Astrocyte (in vitro differentiated cells and primary cell): ENCODE results near the gene ILKAP. TPM values are rescaled to one million over a fixed set of nuclear protein-coding genes. Genes with fewer than 3 reads are reported as not detected.

Experiments used
- DNase-seq: peaks from one replicate; pipeline ENCODE4 v3.0.0-alpha.2; 2010; ENCODE audit warnings: low read depth
- FAIRE-seq: peaks from 2 replicates; lab custom pipeline; 2011; peaks lifted over from hg19 to GRCh38; lab: Jason Lieb, UNC
- H2AFZ ChIP-seq: 2 replicates; pipeline ENCODE4 v1.6.0; 2012; ENCODE audit warnings: low read depth, low read length, inconsistent platforms
- H3K27ac ChIP-seq: 2 replicates; pipeline ENCODE4 v1.5.1; 2011; ENCODE audit warnings: low read depth, low read length, inconsistent platforms
- H3K27me3 ChIP-seq: 2 replicates; pipeline ENCODE4 v1.6.0; 2011; ENCODE audit warnings: low read length, inconsistent platforms; ENCODE audit not compliant: insufficient read depth
- H3K36me3 ChIP-seq: 2 replicates; pipeline ENCODE4 v1.5.1; 2011; ENCODE audit warnings: low read length, inconsistent platforms; ENCODE audit not compliant: insufficient read depth
- H3K4me1 ChIP-seq: 2 replicates; pipeline ENCODE4 v1.5.1; 2011; ENCODE audit warnings: low read length, inconsistent platforms; ENCODE audit not compliant: insufficient read depth
- H3K4me2 ChIP-seq: 2 replicates; pipeline ENCODE4 v1.6.0; 2012; ENCODE audit warnings: low read length, inconsistent platforms
- H3K4me3 ChIP-seq: 2 replicates; pipeline ENCODE4 v1.5.1; 2011; ENCODE audit warnings: low read depth, mild to moderate bottlenecking, low read length, inconsistent platforms; ENCODE audit not compliant: insufficient read depth
- H3K79me2 ChIP-seq: 2 replicates; pipeline ENCODE4 v1.6.0; 2012; ENCODE audit warnings: mild to moderate bottlenecking, low read length, inconsistent platforms; ENCODE audit not compliant: insufficient read depth
- H3K9ac ChIP-seq: 2 replicates; pipeline ENCODE4 v1.6.0; 2012; ENCODE audit warnings: mild to moderate bottlenecking, low read length, inconsistent platforms
- H3K9me3 ChIP-seq: 2 replicates; pipeline ENCODE4 v1.5.1; 2012; ENCODE audit warnings: low read depth, mild to moderate bottlenecking, low read length, inconsistent platforms; ENCODE audit not compliant: insufficient read depth
- H4K20me1 ChIP-seq: 2 replicates; pipeline ENCODE4 v1.6.0; 2012; ENCODE audit warnings: low read length, inconsistent platforms; ENCODE audit not compliant: insufficient read depth
- H3K27ac Mint-ChIP-seq: one replicate; pipeline ENCODE4 v1.8.0; 2021; ENCODE audit warnings: mild to moderate bottlenecking, mixed read lengths; ENCODE audit not compliant: unreplicated experiment
- H3K27me3 Mint-ChIP-seq: one replicate; pipeline ENCODE4 v1.8.0; 2021; ENCODE audit warnings: low read depth, mixed read lengths; ENCODE audit not compliant: unreplicated experiment
- H3K36me3 Mint-ChIP-seq: one replicate; pipeline ENCODE4 v1.8.0; 2021; ENCODE audit warnings: low read depth, mixed read lengths; ENCODE audit not compliant: unreplicated experiment
- H3K4me1 Mint-ChIP-seq: one replicate; pipeline ENCODE4 v1.8.0; 2021; ENCODE audit warnings: low read depth, mixed read lengths; ENCODE audit not compliant: unreplicated experiment
- H3K4me3 Mint-ChIP-seq: one replicate; pipeline ENCODE4 v1.8.0; 2021; ENCODE audit warnings: mild to moderate bottlenecking, moderate library complexity, mixed read lengths; ENCODE audit not compliant: unreplicated experiment
- H3K9me3 Mint-ChIP-seq: one replicate; pipeline ENCODE4 v1.8.0; 2021; ENCODE audit warnings: mild to moderate bottlenecking, mixed read lengths; ENCODE audit not compliant: unreplicated experiment
- CTCF ChIP-seq: IDR thresholded peaks from 2 replicates; pipeline ENCODE4 v1.5.1; 2011; ENCODE audit warnings: low read depth, mild to moderate bottlenecking, inconsistent platforms, low read length, moderate library complexity; ENCODE audit not compliant: insufficient read depth
- EZH2 ChIP-seq: IDR thresholded peaks from 2 replicates; pipeline ENCODE4 v1.6.1; 2012; ENCODE audit warnings: mild to moderate bottlenecking, low read length, inconsistent platforms; ENCODE audit not compliant: insufficient read depth
- total RNA-seq: library from RNA; stranded (reverse); gene quantifications from 2 replicates; pipeline ENCODE4 v1.2.1, GENCODE V29; 2021

Gene ILKAP
- total RNA-seq, 1 donor from 2014 or later: 32.3 TPM

- Mint-ChIP-seq H3K9me3 (no peaks in the 10 kb centered on the region), H3K36me3 (peaks cover 2% of the 10 kb centered on the region), H3K4me1 (peaks cover 14% of the 10 kb centered on the region), H3K27ac (no peak overlapping the region), H3K27me3 (peaks cover 19% of the 10 kb centered on the region), H3K4me3 (no peak overlapping the region)
- H3K4me2 ChIP-seq: no peak overlapping the region
- no peaks in the 10 kb centered on the region for H4K20me1 ChIP-seq
- H3K27ac ChIP-seq: no peak overlapping the region
- peaks cover 5% of the 10 kb centered on the region for H3K4me1 ChIP-seq
- H3K9ac ChIP-seq: no peak overlapping the region
- TF ChIP-seq EZH2: no peak
- TF ChIP-seq CTCF: peak; percentile 31
- H3K4me3 ChIP-seq: no peak overlapping the region
- H3K79me2 ChIP-seq: no peaks in the 10 kb centered on the region
- no peak overlapping the region for H2AFZ ChIP-seq
- DNase-seq (no peak), FAIRE-seq (no peak)
- H3K27me3 ChIP-seq: no peaks in the 10 kb centered on the region
- H3K36me3 ChIP-seq: no peaks in the 10 kb centered on the region
- H3K9me3 ChIP-seq: no peaks in the 10 kb centered on the region
These were observed 64.1 kb downstream of the ILKAP start for GRCh38 chr2:238139196-238140039.

GRCh38 chr2:238138331-238139195 is 64.9 kb downstream of the ILKAP start, which contains the start of gene KLHL30:
KLHL30 (plus strand) TSS chr2:238138668; CDS start chr2:238140755, 2,087 bp downstream.
- Histone ChIP-seq H3K36me3 (no peaks in the 10 kb centered on the region), H3K9me3 (no peaks in the 10 kb centered on the region), H3K27me3 (no peaks in the 10 kb centered on the region), H3K4me1 (peaks cover under 1% of the 10 kb centered on the region), H4K20me1 (no peaks in the 10 kb centered on the region), H3K79me2 (no peaks in the 10 kb centered on the region), H3K4me3 (no peak within 1 kb of the TSS), H3K27ac (no peak within 1 kb of the TSS), H3K9ac (no peak within 1 kb of the TSS), H3K4me2 (no peak within 1 kb of the TSS), H2AFZ (peak within 1 kb of the TSS; percentile 5)
- FAIRE-seq (no peak), DNase-seq (no peak)
- TF ChIP-seq CTCF (no peak), EZH2 (no peak)
- Mint-ChIP-seq H3K9me3 (no peaks in the 10 kb centered on the region), H3K27me3 (peaks cover 24% of the 10 kb centered on the region), H3K36me3 (peaks cover 2% of the 10 kb centered on the region), H3K4me1 (peaks cover 8% of the 10 kb centered on the region), H3K4me3 (no peak within 1 kb of the TSS), H3K27ac (no peak within 1 kb of the TSS)
